Choroid plexus epithelial cell (primary cell): Measurements from ENCODE around the gene PCNT.
"Not testable (repeated sequence)": the region's sequence is repeated elsewhere in the genome, so short reads cannot be mapped to it uniquely, and the experiment has no call there.

Source experiments
- DNase-seq: peaks from one replicate; pipeline ENCODE4 v3.0.0-alpha.2; 2010; ENCODE audit warnings: low read depth
- H3K4me3 ChIP-seq: 2 replicates; pipeline ENCODE4 v1.5.1; 2011; ENCODE audit warnings: low read depth, mild to moderate bottlenecking, control low read depth, low read length, moderate library complexity
- CTCF ChIP-seq: conservative IDR thresholded peaks from 2 replicates; pipeline ENCODE4 v1.5.1; 2011; ENCODE audit warnings: low read depth, mild to moderate bottlenecking, control low read depth, inconsistent platforms, low read length, moderate library complexity

Gene PCNT

GRCh38 chr21:46461909-46462308, 138.0 kb downstream of the PCNT start:
- no peak for TF ChIP-seq CTCF
- DNase-seq = no peak
- H3K4me3 ChIP-seq = no peak overlapping the region

DNA sequence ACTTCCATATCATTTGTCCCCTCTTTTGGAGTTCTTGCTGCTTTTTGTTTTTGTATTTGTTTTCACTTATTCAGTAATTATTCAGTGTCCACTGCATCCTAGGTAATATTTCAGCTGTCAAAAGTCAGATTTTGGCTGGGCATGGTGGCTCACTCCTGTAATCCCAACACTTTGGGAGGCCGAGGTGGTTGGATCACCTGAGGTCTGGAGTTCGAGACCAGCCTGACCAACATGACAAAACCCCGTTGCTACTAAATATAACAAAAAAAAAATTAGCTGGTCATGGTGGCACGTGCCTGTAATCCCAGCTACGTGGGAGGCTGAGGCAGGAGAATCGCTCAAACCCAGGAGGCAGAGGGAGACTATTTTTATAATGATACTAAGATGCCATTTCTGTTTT, 141.2 kb downstream of the PCNT start:
- not testable (repeated sequence) for DNase-seq, H3K4me3 ChIP-seq

DNA sequence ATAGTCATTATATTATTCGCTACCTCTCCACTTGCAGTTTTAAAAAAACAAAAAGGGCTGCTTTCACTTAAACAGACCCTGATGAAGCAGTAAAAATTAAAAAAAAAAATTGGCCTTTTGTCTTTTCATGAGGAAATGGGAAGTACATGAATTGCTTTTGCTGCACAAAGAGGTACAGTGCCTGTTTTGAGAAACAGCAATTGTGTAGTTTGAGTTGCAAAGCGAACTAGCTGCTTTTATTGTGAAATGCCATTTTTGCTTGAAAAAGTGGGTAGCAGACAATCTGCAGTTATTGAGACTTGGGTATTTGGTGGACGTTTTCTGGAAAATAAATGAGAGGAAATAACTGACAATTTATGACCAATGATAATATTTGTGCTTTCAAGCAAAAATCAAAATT, 141.7 kb downstream of the PCNT start:
- no peak for TF ChIP-seq CTCF
- no peak for DNase-seq
- H3K4me3 ChIP-seq = no peak overlapping the region

DNA sequence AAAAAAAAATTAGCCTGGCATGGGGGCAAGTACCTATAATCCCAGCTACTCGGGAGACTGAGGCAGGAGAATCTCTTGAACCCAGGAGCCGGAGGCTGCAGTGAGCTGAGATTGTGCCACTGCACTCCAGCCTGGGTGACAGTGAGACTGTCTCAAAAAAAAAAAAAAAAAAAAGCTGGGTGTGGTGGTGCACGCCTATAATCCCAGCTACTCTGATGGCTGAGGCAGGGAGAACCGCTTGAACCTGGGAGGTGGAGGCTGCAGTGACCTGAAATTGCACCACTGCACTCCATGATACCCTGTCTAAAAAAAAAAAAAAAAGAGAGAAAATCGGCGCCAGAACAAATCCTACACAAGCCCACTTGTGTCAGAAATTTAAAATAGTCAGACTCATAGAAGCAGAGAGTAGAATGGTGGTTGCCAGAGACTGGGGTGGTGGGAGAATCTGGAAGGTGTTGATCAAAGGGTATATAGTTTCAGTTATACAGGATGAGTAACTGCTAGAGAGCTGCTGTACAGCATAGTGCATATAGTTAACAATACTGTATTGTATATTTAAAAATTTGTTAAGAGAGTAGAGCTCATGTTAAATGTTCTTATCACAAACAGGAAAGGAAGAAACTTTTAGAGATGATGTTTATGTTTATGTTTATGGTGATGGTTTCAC, 144.3 kb downstream of the PCNT start:
- H3K4me3 ChIP-seq = no peak overlapping the region
- TF ChIP-seq CTCF = no peak
- DNase-seq = no peak

DNA sequence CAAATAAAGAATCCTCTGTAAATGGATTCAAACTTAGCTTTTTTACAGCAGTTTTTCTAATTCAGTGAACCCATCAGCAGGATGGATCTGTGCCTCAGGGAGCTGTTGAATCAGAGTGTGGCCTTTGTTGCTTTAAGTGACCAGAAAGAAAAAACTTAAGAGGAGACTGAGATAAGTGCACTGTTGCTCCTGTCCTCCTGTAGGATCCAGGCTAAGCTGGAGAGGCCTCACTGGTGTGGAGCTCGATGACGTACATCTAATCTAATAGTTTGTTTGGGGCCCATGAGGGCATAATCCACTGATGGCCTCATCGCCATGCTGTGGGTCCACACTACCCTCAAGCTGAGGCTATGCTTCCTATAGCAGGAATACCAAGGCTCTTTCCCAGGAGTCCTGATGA, 145.3 kb downstream of the PCNT start:
- H3K4me3 ChIP-seq = no peak overlapping the region
- DNase-seq = no peak
- TF ChIP-seq CTCF = no peak

DNA sequence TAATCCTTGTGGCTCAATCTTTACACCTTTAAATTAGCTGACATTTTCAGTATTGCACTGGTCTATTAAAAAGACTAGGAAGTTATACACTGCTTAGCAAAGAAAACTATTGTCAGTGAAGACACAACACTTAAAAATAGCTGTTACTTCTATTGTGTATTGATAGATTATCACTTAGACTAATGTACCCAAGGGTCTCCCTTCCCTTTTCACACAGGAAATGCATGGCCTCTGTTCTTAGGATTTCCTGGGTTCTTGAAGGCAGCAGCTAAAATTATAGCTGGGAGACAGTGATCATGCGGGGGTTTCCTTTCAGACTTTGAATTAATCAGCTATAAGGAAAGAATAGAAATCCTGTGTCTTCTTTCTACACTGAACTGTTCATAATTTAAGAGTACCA, 147.6 kb downstream of the PCNT start:
- H3K4me3 ChIP-seq = no peak overlapping the region
- no peak for DNase-seq
- TF ChIP-seq CTCF = no peak

GRCh38 chr21:46472246-46472645, 148.3 kb downstream of the PCNT start:
- H3K4me3 ChIP-seq = no peak overlapping the region
- TF ChIP-seq CTCF = no peak
- no peak for DNase-seq
